ENCODE results near the gene PPP1R37.

Gene PPP1R37

GRCh38 chr19:45071545-45071938 is 21.4 kb upstream of the PPP1R37 start:
- DNase-seq (ENCODE audit: low read depth), result no peak

DNA sequence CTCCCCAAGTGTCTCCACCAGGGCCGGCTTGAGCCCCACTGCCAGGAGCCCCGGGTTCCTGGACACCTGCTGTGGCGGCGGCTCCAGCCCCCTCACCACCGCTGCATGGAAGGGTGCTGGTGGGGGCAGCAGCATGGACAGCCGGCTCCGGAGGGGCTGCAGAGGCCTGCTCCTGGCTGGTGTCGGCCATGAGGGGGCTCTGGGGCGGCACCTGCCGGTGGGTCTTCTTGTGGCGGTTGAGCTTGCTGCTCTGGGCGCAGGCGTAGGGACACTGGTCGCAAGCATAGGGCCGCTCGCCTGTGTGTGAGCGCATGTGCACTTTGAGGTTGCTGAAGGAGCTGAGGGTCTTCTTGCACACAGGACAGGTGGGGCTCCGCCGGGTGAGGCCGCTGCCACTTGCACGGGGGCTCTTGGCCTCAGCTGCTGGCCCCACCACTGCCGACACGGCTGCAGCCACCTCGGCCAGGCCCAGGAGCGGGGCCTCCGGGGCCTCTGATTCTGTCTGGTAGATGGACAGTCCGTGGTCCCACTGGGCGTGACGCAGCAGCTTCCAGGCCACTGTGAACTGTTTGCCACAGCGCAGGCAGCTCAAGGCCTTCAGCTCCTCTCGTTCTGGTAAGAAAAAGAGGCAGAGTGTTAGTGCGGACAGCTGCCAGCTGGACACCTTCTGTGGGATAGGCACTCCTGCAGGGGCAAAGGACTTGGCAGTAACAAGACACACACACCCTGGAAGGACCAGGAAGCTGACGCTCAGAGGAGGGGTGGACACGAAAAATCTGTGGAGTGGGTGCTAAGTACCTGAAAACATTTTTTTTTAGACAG is 20.8 kb upstream of the PPP1R37 start:
- no peak for DNase-seq (ENCODE audit: low read depth)

- no peak for DNase-seq (ENCODE audit: low read depth)
Observed at GRCh38 chr19:45074744-45075300, 18.2 kb upstream of the PPP1R37 start.

- DNase-seq (ENCODE audit: low read depth), result peak; percentile 64
Observed at GRCh38 chr19:45075301-45076028, 17.5 kb upstream of the PPP1R37 start.

DNA sequence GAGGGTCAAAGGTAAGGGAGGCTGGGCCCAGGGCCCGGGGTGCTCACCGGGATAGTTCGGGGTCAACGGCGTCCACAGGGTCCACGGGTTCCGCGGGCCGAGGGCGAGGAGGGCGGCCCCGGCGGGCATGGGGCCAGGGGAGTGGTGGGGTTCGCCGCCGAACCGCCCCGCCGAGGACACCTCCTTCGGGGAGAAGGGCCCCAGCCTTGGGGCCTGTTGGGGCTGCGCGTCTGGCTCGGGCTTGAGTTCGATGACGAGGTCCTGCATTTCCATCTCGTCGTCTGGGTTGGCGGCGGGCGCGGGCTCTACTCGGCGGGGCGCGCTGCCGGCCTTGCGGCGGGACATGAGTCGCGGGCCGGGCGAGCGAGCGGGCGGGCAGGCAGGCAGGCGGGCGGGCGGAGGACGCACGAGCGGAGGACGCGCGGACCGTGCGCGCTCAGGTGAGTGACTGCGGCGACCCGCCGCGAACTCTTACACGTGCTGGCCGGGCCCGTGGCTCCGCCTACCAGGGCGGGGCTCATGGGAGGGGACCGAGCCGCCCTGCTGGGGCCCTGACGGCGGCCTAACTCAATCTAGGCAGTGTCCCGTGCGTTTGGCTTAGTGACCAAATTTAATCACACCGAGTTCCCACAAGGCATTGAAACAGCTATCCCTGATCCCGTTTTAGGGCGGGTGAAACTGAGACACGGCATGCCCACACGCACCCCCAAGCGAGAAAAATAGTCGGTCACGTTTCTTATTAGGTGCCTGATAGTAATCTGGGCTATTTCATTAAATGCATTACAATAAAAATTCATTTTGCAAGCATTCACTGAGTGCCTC is 16.7 kb upstream of the PPP1R37 start, which contains the start of gene ZNF296:
Gene ZNF296, minus strand, starts transcription at position 450 of the 822 bp plus-strand sequence. Its CDS starts 105 bp downstream, at position 345.
- DNase-seq (ENCODE audit: low read depth), result peak; percentile 65

GRCh38 chr19:45076851-45077730 is 15.9 kb upstream of the PPP1R37 start:
- DNase-seq (ENCODE audit: low read depth), result no peak

DNA sequence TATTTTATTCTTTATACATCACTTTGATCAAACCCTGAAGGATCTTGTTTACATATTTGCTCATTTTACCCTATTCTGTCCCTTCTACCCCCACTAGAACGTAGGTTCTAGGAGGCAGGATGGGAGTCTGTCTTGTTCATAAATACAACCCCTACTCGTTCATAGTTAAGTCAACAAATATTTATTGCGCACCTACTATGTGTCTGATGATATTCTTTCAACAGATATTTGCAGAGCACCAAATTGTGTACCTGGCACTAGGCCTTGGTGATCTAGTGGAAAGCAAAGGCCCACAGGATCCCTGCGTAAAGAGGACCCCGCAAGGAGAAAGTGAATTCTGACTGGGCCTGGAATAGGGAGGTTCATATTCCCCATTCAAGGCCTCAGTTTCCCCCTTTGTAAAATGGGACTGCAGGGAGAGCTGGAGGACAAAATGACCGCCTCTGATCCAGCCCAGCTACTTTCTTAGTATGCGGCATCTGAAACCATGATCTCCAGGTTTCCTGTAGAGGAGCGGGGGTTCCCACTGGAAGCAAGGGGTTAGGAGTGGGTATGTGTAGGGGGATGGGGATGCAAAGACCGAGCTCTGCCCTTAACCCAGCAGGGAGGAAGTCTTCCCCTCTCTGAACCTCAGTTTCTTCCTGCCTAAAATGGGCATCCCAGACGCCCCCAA is 14.5 kb upstream of the PPP1R37 start:
- DNase-seq (ENCODE audit: low read depth), result no peak

GRCh38 chr19:45079063-45079910 is 13.7 kb upstream of the PPP1R37 start, which contains the start of gene GEMIN7:
TSS of gene GEMIN7 (plus strand) at chr19:45079260. CDS start at chr19:45090115, 10,855 bp downstream.
- DNase-seq (ENCODE audit: low read depth), result peak; percentile 82

GRCh38 chr19:45079911-45080370 is 13.0 kb upstream of the PPP1R37 start:
- DNase-seq (ENCODE audit: low read depth), result no peak

- no peak for DNase-seq (ENCODE audit: low read depth)
Observed at GRCh38 chr19:45082170-45082569, 10.8 kb upstream of the PPP1R37 start.

GRCh38 chr19:45086480-45086879 is 6.5 kb upstream of the PPP1R37 start:
- DNase-seq (ENCODE audit: low read depth), result no peak

DNA sequence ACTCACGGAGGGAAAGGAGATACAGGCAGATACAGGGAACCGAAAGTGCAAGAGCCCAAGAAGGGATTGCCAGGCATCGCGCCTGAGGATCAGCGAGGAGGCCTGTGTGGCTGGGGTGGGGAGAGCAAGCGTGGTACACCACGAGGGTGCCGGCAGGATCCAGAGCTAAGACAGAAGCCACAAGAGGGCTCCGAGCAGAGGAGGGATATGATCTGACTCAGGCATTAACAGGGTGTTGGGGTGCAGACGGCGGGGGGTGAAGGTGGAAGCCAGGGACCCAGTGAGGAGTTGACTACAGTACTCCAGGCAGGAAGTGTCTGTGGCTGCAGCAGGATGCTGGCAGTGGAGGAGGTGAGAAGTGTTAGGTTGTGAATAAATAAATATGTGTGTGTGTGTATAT is 5.4 kb upstream of the PPP1R37 start:
- no peak for DNase-seq (ENCODE audit: low read depth)

DNA sequence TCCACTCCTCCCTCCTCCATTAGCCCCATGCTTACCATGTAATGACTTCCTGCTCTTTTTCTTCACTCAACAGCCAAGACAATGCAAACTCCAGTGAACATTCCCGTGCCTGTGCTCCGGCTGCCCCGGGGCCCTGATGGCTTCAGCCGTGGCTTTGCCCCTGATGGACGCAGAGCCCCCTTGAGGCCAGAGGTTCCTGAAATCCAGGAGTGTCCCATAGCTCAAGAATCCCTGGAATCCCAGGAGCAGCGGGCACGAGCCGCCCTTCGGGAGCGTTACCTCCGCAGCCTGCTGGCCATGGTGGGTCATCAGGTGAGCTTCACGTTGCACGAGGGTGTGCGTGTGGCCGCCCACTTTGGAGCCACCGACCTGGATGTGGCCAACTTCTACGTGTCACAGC is 2.9 kb upstream of the PPP1R37 start:
- DNase-seq (ENCODE audit: low read depth), result no peak

DNA sequence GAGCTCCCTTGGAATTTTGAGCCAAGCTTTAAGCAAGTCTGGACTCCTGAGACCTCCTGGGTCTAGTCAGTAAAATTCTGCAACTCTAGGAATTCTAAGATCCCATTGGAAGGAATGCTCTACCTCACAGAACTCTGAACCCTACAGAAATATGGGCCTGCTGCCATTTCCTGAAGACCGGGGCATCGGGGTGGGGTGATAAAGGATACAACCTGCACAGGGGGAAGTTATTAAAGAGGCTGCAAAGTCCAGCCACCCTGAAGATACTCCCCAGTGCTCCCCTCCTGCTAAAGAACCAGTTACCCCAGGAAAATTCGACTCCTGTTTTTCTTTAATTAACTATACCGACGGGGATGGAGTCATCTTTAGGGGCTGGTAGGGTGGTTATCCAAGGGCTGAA is 2.4 kb upstream of the PPP1R37 start:
- DNase-seq (ENCODE audit: low read depth), result no peak

GRCh38 chr19:45091031-45091923 is 1.7 kb upstream of the PPP1R37 start:
- DNase-seq (ENCODE audit: low read depth), result peak; percentile 99

DNA sequence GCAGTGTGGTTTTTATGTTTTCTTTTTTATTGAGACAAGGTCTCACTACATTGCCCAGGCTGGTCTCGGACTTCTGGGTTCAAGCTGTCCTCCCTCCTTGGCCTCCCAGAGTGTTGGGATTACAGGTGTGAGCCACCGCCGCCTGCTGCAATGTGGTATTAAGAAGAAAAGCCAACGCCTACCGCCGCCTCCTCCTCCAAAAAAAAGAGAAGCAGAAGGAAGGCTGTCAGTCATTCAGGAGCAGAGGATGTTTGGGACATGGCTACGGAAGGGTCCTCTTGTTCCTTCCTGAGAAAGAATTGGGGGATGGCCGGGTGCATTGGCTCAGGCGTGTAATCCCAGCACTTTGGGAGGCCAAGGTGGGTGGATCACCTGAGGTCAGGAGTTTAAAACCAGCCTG is 1.2 kb downstream of the PPP1R37 start:
- no peak for DNase-seq (ENCODE audit: low read depth)

- no peak for DNase-seq (ENCODE audit: low read depth)
Observed at GRCh38 chr19:45094707-45095106, 1.7 kb downstream of the PPP1R37 start.
